ENCODE results near the gene ABCG1. TPM values are rescaled to one million over a fixed set of nuclear protein-coding genes. Genes with fewer than 3 reads are reported as not detected.

Gene ABCG1
- polyA plus RNA-seq, 1 donor from 2014 or later = 14.2 TPM

DNA sequence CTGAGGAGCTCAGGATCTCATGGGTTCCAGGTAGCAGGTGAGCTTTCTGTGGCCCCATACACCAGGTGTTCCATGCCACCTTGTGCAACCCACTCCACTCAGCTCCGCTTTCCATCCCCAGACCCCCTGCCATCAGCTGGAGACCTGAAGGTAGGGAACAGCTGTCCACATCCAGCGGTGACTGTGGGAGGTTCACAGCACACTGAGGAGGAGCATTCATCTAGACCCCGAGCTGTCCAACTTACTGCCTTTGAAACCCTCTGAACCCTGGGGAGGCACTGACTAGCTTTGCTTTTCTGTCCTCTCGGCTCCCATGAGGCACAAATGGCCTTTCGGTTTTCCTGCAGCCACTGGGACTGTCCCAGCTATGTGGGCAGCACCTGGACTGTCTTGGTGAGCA is 27.9 kb upstream of the ABCG1 start:
- Histone ChIP-seq H3K27ac (ENCODE audit: low read length) (no peak overlapping the region), H3K79me2 (replicated peaks; ENCODE audit: insufficient read depth, low read length) (no peaks in the 10 kb centered on the region), H3K27me3 (ENCODE audit: insufficient read depth, low read depth, low read length) (no peaks in the 10 kb centered on the region), H3K9me2 (ENCODE audit: insufficient read depth, low read length) (no peaks in the 10 kb centered on the region), H3K4me3 (ENCODE audit: low read length) (no peak overlapping the region), H4K20me1 (ENCODE audit: insufficient read depth) (no peaks in the 10 kb centered on the region), H3K36me3 (ENCODE audit: insufficient read depth, low read length) (no peaks in the 10 kb centered on the region), H3K9ac (ENCODE audit: low read length) (no peak overlapping the region), H2AFZ (ENCODE audit: low read depth, low read length) (no peak overlapping the region), H3F3A (ENCODE audit: insufficient read depth, low read length, poor library complexity, severe bottlenecking) (no peaks in the 10 kb centered on the region), H3K4me2 (ENCODE audit: low read length) (no peak overlapping the region), H3K9me3 (ENCODE audit: low read length) (no peaks in the 10 kb centered on the region)
- TF ChIP-seq TAF1 (IDR thresholded peaks at IDR 0.05; ENCODE audit: low read depth) = no peak
- no peak for TF ChIP-seq EP300 (conservative IDR thresholded peaks at IDR 0.05; ENCODE audit: poor library complexity, severe bottlenecking)
- no peak for TF ChIP-seq EZH2 (IDR thresholded peaks at IDR 0.05; ENCODE audit: borderline replicate concordance, insufficient read depth, low read length, poor library complexity, severe bottlenecking)
- no peak for TF ChIP-seq SMC3 (conservative IDR thresholded peaks at IDR 0.05; ENCODE audit: poor library complexity)
- no peak for TF ChIP-seq MXI1 (conservative IDR thresholded peaks at IDR 0.05; ENCODE audit: poor library complexity, severe bottlenecking)

GRCh38 chr21:42191696-42192595 is 27.0 kb upstream of the ABCG1 start:
- H4K20me1 ChIP-seq (ENCODE audit: insufficient read depth) = no peaks in the 10 kb centered on the region
- no peaks in the 10 kb centered on the region for H3K36me3 ChIP-seq (ENCODE audit: insufficient read depth, low read length)
- no peaks in the 10 kb centered on the region for H3F3A ChIP-seq (ENCODE audit: insufficient read depth, low read length, poor library complexity, severe bottlenecking)
- H3K9ac ChIP-seq (ENCODE audit: low read length) = no peak overlapping the region
- H3K9me2 ChIP-seq (ENCODE audit: insufficient read depth, low read length) = no peaks in the 10 kb centered on the region
- H3K4me3 ChIP-seq (ENCODE audit: low read length) = no peak overlapping the region
- H3K79me2 ChIP-seq (replicated peaks; ENCODE audit: insufficient read depth, low read length) = no peaks in the 10 kb centered on the region
- H3K27me3 ChIP-seq (ENCODE audit: insufficient read depth, low read depth, low read length) = no peaks in the 10 kb centered on the region
- H2AFZ ChIP-seq (ENCODE audit: low read depth, low read length) = no peak overlapping the region
- TF ChIP-seq EZH2 (IDR thresholded peaks at IDR 0.05; ENCODE audit: borderline replicate concordance, insufficient read depth, low read length, poor library complexity, severe bottlenecking) = no peak
- TF ChIP-seq MXI1 (conservative IDR thresholded peaks at IDR 0.05; ENCODE audit: poor library complexity, severe bottlenecking) = no peak
- TF ChIP-seq POLR2AphosphoS5 (IDR thresholded peaks at IDR 0.05) = no peak
- TF ChIP-seq, protein P1, sequence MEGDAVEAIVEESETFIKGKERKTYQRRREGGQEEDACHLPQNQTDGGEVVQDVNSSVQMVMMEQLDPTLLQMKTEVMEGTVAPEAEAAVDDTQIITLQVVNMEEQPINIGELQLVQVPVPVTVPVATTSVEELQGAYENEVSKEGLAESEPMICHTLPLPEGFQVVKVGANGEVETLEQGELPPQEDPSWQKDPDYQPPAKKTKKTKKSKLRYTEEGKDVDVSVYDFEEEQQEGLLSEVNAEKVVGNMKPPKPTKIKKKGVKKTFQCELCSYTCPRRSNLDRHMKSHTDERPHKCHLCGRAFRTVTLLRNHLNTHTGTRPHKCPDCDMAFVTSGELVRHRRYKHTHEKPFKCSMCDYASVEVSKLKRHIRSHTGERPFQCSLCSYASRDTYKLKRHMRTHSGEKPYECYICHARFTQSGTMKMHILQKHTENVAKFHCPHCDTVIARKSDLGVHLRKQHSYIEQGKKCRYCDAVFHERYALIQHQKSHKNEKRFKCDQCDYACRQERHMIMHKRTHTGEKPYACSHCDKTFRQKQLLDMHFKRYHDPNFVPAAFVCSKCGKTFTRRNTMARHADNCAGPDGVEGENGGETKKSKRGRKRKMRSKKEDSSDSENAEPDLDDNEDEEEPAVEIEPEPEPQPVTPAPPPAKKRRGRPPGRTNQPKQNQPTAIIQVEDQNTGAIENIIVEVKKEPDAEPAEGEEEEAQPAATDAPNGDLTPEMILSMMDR (IDR thresholded peaks at IDR 0.05; ENCODE audit: poor library complexity, severe bottlenecking) = no peak
- TF ChIP-seq REST (IDR thresholded peaks at IDR 0.05; ENCODE audit: borderline replicate concordance) = no peak
- no peak for TF ChIP-seq SMC3 (conservative IDR thresholded peaks at IDR 0.05; ENCODE audit: poor library complexity)
- TF ChIP-seq RAD21 (conservative IDR thresholded peaks at IDR 0.05) = no peak
- TF ChIP-seq EP300 (conservative IDR thresholded peaks at IDR 0.05; ENCODE audit: poor library complexity, severe bottlenecking) = no peak
- TF ChIP-seq TAF1 (IDR thresholded peaks at IDR 0.05; ENCODE audit: low read depth) = no peak
- no peak overlapping the region for H3K4me2 ChIP-seq (ENCODE audit: low read length)
- H3K9me3 ChIP-seq (ENCODE audit: low read length) = no peaks in the 10 kb centered on the region
- H3K27ac ChIP-seq (ENCODE audit: low read length) = no peak overlapping the region
